GM19193 (cell line): Measurements from ENCODE around the gene CSNK1D.

Experiments
- POLR2A ChIP-seq: IDR thresholded peaks from 4 replicates; pipeline ENCODE4 v1.6.1; 2011; ENCODE audit not compliant: insufficient read depth, insufficient read length; ENCODE audit errors: extremely low read depth

The CSNK1D gene

DNA sequence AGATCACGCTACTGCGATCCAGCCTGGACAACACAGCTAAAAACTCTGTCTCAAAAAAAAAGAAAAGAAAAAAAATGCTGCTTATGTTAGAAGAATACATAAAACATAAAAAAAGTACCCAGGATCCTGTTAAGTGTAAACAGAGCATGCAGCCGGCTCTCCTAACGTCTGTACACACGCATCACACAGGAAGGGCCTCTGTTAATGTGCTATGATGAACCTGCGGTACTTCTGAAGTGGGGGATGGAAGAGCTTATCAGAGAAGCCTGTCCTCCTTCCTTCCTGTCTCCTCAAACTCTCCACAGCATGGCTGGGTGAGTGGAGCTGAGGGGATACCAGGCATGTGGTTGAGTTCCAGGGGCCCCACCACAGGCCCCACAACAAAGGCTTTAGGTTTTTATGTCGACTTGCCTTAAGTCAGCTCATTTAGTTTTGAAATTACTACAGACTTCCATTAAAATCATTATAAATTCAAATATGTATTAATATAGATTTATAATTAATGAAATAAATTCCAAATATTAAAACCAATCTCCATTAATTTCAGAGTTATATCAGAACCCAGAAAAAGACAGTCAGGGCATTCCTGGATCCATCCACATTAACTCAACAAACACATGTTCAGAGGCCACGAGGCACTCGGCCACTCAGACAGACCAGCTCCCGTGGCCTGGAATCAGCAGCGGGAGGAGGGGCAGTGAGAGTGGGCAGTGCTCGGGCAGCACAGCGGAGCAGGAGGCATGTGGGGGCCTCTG, 72.6 kb downstream of the CSNK1D start:
- TF ChIP-seq POLR2A, result no peak

DNA sequence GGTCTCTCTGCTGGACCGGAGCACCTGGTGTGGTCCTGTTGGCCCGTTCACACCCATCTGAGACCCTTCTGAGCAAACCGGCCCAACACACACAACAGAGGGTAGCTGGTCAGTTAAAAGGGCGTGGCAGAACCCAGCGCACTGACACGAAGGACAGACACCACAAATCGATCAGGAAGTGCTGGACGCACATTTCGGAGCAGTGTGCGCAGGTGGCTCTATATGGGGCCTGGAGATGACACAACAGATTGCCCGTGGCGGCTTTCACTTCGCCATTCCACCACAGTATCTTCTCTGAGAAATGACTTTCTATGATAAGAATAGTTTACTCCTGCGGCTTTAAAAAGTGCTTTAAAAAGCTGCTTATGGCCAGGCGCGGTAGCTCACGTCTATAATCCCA, 73.4 kb downstream of the CSNK1D start:
- no peak for TF ChIP-seq POLR2A

DNA sequence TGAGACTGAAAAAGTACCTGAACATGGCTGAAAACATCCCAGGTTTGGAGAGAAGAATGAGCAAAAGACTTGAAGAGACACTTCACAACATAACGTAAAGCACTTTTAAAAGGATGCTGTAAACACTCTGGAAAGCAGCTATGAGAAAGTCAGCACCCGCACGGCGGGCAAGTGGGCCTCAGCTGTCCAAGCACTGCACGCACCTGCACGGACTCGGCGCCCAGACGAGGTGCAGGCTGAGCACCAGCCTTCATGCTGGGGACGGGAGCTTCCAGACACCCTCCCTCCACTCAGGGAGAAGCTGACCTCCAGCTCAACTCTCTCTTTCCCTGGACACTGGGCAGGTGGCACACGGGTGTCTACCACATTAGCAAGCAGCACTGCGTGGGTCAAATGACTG, 74.0 kb downstream of the CSNK1D start:
- TF ChIP-seq POLR2A, result no peak

DNA sequence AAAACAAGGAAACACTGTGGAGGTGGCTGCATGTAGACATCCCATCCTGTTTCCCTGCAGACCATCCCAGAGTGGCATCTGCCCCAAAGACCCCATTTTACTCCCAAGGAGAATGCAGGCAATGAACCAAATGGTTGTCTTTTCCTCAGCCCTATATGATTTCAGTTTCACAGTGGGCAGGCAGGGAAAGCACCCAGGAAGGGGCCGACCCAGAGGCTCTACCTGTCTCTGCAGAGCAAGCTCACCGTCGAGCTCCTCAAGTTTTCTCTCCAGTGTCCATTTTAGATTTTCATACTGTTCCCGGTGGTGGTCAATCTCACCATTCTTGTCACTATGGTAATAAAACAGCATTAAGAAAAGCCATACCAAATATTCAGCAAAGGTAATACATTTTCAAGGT, 75.4 kb downstream of the CSNK1D start:
- no peak for TF ChIP-seq POLR2A

DNA sequence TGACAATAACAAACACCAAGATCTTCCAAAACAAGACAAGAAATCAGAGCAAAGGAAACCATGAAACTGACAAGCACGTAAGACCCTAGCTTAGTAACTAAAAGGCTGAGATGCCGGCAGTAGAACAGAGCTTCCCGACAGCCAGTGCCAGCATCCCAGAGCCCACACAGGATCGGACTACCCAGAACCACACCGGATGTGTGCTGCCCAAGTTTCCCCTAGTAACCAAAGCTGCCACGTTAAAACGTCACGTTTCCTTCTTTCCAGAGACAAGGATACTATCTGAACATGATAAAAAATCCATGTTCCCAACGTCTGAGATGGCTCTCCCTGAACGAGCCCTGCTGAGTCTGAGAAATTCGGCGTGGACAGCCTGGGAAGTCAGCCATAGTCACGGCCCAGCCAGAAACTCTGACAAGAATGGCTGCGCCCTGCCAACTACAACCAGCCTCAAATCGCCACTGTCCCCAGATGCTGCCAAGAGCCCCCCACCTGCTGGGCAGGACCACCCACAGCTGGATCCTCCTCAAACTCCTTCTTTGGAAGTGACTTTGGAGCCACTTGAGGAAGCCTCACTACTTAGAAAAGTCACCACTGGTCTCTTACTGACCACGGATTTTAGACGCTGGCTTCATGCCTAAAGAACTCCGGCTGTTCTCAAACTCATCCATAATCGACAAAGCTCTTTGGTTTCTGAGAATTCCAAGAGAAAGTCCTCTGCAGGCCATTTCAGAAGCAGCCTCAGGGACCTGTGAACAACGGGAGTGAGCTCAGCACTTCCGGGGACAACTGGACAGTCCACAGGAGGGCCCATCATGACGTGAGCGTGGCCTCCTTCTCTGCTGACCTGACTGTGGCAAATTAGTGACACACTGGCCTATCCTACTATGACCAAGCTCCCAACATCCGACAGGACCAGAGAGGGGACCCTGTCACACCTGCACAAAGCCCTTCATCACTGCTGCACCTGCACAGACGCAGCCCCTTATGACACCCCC, 77.5 kb downstream of the CSNK1D start:
- TF ChIP-seq POLR2A, result no peak

DNA sequence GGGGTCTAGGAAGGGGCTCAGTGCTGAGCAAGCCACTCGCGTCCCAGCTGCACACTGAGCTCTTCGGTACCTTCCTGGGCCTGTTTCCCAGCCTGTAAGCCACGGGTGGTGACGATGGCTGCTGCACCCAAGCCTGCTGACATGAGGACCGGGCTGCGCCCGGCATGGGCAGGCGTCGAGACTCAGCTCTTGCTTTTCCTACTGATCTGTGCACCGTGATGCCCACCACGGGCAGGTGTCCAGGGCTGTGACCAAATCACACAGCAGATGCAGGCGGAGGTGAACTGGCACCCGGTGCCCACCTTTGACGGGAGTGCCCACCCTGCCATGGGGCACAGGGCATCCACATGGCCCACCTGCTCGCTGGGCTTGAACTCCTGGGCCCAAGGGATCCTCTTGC, 78.7 kb downstream of the CSNK1D start:
- TF ChIP-seq POLR2A, result no peak

DNA sequence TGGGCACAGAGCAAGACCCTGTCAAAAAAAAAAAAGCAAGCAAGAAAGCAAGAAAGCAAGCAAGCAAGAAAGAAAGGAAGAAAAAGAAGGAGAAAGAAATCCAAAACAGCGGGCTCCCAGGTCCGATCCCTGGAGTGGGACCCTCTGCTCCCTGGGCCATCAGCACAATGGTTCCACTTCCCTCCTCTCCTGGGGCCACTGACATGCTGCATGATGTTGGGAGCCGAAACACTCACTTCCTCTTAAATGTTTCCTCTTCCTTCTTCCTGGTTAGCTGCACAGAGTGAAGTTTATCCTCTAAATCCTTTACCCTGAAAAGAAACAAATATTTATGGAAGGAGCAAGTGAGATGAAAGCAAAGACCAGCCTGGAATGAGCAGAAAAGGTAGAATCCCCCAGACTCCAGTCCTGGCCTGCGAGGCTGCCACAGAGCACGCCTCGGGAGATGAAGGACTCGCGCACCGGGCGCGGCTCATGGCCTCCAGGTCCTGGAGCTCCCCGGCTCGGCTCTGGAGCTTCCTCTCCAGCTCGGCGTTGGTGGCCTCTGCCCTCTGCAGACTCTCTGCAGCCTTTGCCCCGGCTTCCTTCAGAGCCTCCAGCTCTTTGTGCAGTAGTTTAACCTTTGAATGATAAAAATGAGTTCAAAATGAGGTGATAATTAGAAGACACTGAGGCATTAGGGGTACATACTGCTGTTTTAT, 79.8 kb downstream of the CSNK1D start:
- no peak for TF ChIP-seq POLR2A
